Fibroblast of lung (primary cell): ENCODE data around the gene KCTD5.

ENCODE experiments used
- EZH2 ChIP-seq: IDR thresholded peaks from 2 replicates; pipeline ENCODE4 v1.5.1; 2012; ENCODE audit warnings: low read length, control low read depth, mild to moderate bottlenecking; ENCODE audit errors: missing control alignments
- TF ChIP-seq, protein P1 (sequence below), 2 donors: IDR thresholded peaks in 1 of 2; conservative IDR thresholded peaks in 1 of 2; 1 replicate in 1 of 2; 2 replicates in 1 of 2; pipeline ENCODE4 v1.5.1; 2011 to 2012; ENCODE audit warnings: low read length in 2 of 2, control low read depth in 1 of 2, inconsistent platforms in 1 of 2, low read depth in 1 of 2, mild to moderate bottlenecking in 1 of 2

DNA sequence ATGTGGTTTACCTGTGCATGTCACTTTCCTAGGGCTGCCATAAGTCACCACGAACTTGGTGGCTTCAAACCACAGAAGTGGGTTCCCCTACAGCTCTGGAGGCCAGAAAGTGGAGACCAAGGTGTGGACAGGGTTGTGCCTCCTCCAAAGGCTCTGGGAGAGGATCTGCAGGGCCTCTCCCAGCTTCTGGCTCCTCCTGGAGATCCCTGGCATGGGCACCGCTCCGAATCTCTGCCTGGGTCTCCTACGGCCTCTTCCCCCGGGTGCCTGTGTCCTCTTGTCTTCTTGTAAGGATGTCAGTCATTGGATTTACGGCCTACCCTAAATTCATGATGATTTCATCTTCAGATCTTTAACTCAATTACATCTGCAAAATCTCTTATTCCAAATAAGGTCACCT is 67.6 kb downstream of the KCTD5 start:
- TF ChIP-seq, protein P1, sequence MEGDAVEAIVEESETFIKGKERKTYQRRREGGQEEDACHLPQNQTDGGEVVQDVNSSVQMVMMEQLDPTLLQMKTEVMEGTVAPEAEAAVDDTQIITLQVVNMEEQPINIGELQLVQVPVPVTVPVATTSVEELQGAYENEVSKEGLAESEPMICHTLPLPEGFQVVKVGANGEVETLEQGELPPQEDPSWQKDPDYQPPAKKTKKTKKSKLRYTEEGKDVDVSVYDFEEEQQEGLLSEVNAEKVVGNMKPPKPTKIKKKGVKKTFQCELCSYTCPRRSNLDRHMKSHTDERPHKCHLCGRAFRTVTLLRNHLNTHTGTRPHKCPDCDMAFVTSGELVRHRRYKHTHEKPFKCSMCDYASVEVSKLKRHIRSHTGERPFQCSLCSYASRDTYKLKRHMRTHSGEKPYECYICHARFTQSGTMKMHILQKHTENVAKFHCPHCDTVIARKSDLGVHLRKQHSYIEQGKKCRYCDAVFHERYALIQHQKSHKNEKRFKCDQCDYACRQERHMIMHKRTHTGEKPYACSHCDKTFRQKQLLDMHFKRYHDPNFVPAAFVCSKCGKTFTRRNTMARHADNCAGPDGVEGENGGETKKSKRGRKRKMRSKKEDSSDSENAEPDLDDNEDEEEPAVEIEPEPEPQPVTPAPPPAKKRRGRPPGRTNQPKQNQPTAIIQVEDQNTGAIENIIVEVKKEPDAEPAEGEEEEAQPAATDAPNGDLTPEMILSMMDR (conservative IDR thresholded peaks at IDR 0.05 in 1 of 2, IDR thresholded peaks at IDR 0.05 in 1 of 2; ENCODE audit: low read depth in 1 of 2, low read length in 2 of 2) = no peak
- TF ChIP-seq EZH2 = no peak
